DOHH2 (cell line): Measurements from ENCODE around the gene MCC.

Source experiments
- CTCF ChIP-seq: fragments of 200-600 bp; sonication (generic); IDR thresholded peaks from one replicate; pipeline ENCODE4 v1.5.1; 2014; ENCODE audit warnings: antibody characterized with exemption, mild to moderate bottlenecking, low read depth, low read length; ENCODE audit not compliant: poor library complexity, severe bottlenecking
- EZH2phosphoT487 ChIP-seq: fragments of 200-600 bp; sonication (generic); IDR thresholded peaks from 2 replicates; pipeline ENCODE4 v1.6.1; 2017; ENCODE audit warnings: borderline replicate concordance, mild to moderate bottlenecking, antibody characterized with exemption, low read length, moderate library complexity, mixed read lengths

GRCh38 chr5:113170707-113171106, 317.5 kb downstream of the MCC start:
- TF ChIP-seq CTCF (no peak), EZH2phosphoT487 (no peak)
